ENCODE data around the gene CGB3.
"Not testable (repeated sequence)": the region's sequence is repeated elsewhere in the genome, so short reads cannot be mapped to it uniquely, and the experiment has no call there.

CGB3 gene

DNA sequence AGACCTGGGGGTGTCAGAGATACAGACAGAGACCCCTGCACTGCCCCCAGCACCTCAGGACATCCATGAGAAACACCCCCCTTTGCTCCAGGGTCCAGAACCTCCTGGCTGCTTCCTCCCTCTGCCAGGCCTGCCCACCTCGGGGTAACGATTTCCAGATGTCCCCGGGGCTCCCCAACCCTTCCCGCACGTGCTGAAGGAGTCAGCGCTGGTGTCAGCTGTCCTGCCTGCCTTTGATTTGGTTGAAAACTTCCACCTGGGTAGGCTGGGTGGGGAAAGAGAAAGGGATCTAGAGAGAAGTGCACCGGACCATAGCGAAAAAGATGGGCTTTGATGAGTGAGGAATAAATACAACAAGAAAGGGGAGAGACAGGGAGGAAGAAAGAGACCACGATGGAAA, 34.9 kb upstream of the CGB3 start:
- no peak for TF ChIP-seq EZH2 (optimal IDR thresholded peaks at IDR 0.05; ENCODE audit: low read depth, low read length)
- no peak for TF ChIP-seq EZH2phosphoT487 (IDR thresholded peaks at IDR 0.05; ENCODE audit: low read length)
- TF ChIP-seq, protein P1, sequence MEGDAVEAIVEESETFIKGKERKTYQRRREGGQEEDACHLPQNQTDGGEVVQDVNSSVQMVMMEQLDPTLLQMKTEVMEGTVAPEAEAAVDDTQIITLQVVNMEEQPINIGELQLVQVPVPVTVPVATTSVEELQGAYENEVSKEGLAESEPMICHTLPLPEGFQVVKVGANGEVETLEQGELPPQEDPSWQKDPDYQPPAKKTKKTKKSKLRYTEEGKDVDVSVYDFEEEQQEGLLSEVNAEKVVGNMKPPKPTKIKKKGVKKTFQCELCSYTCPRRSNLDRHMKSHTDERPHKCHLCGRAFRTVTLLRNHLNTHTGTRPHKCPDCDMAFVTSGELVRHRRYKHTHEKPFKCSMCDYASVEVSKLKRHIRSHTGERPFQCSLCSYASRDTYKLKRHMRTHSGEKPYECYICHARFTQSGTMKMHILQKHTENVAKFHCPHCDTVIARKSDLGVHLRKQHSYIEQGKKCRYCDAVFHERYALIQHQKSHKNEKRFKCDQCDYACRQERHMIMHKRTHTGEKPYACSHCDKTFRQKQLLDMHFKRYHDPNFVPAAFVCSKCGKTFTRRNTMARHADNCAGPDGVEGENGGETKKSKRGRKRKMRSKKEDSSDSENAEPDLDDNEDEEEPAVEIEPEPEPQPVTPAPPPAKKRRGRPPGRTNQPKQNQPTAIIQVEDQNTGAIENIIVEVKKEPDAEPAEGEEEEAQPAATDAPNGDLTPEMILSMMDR (IDR thresholded peaks at IDR 0.05; ENCODE audit: low read length): no peak
- Histone ChIP-seq H4K20me1 (ENCODE audit: insufficient read depth, low read length) (no peaks in the 10 kb centered on the region), H3K4me2 (ENCODE audit: low read depth, low read length) (no peak overlapping the region), H3K27me3 (replicated peaks; ENCODE audit: insufficient read depth, low read length) (peaks cover 81% of the 10 kb centered on the region), H3K9ac (ENCODE audit: low read length) (no peak overlapping the region), H3K27ac (ENCODE audit: low read length) (no peak overlapping the region), H3K4me3 (ENCODE audit: low read length) (no peak overlapping the region), H3K9me2 (replicated peaks; ENCODE audit: insufficient read depth, low read length) (no peaks in the 10 kb centered on the region), H3K36me3 (replicated peaks; ENCODE audit: insufficient read depth, low read length) (no peaks in the 10 kb centered on the region), H3K4me1 (ENCODE audit: low read length) (peaks cover 14% of the 10 kb centered on the region), H3F3A (ENCODE audit: insufficient read depth, low read length) (no peaks in the 10 kb centered on the region), H3K79me2 (ENCODE audit: low read length) (no peaks in the 10 kb centered on the region), H3K9me3 (replicated peaks; ENCODE audit: insufficient read depth, low read length) (no peaks in the 10 kb centered on the region), H2AFZ (ENCODE audit: low read length) (no peak overlapping the region)
- no peak for DNase-seq

DNA sequence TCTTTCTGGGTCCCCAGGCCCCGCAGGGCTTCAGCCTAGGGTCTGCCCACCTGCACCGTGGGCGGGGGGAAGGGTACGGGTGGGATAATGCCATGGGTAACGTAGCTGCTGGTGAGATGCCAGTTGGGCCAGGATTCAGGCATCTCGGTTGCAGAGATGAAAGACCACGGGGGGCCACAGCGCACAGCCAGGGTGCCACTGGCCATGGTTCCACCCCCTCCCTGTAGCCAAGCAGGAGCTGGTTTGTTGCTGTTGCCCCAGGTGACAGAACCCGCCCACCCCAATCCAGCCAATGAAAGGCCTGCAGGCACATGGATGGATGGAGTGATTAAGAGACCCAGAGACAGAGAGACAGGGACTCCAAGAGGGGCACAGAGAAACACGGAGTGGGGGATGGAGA, 34.4 kb upstream of the CGB3 start:
- Histone ChIP-seq H3K27me3 (replicated peaks; ENCODE audit: insufficient read depth, low read length) (peaks cover 78% of the 10 kb centered on the region), H3K9ac (ENCODE audit: low read length) (no peak overlapping the region), H3K36me3 (replicated peaks; ENCODE audit: insufficient read depth, low read length) (no peaks in the 10 kb centered on the region), H3K9me2 (replicated peaks; ENCODE audit: insufficient read depth, low read length) (no peaks in the 10 kb centered on the region), H3K4me1 (ENCODE audit: low read length) (peaks cover 14% of the 10 kb centered on the region), H3K79me2 (ENCODE audit: low read length) (no peaks in the 10 kb centered on the region), H3K27ac (ENCODE audit: low read length) (no peak overlapping the region), H4K20me1 (ENCODE audit: insufficient read depth, low read length) (no peaks in the 10 kb centered on the region), H3K9me3 (replicated peaks; ENCODE audit: insufficient read depth, low read length) (no peaks in the 10 kb centered on the region), H2AFZ (ENCODE audit: low read length) (no peak overlapping the region), H3F3A (ENCODE audit: insufficient read depth, low read length) (no peaks in the 10 kb centered on the region), H3K4me2 (ENCODE audit: low read depth, low read length) (no peak overlapping the region), H3K4me3 (ENCODE audit: low read length) (no peak overlapping the region)
- TF ChIP-seq EZH2phosphoT487 (IDR thresholded peaks at IDR 0.05; ENCODE audit: low read length) (no peak), EZH2 (optimal IDR thresholded peaks at IDR 0.05; ENCODE audit: low read depth, low read length) (no peak)
- TF ChIP-seq, protein P1 (IDR thresholded peaks at IDR 0.05; ENCODE audit: low read length): no peak
- no peak for DNase-seq

DNA sequence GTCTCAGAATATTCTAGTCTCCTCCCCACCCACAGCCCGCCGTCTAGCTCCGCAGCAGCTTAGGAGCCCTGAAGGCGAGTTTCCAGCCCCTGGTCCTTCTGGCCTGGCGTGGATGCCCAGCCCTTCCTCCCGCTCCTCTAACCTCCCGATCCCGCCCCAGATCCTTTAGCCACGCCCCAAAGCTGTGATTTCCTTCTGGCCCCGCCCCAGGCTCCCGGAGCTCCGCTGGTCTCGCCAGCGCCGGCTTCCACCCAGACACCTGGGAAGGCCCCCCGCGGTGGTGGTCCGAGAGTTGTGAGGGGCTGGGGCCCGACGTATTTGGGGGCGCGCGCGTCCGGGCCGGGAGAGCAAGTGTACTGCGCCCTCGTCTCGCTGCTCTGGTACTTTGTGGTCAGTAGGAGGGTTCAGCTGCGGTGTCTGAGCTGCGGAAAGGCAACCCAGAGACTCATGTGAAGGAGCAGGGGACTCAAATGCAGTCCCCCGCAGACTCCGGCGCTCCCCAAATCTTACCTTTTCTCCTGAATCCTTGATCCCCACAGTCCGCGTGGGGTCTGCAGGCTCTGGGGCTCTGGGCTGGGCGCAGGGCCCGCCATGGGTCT, 33.6 kb upstream of the CGB3 start, which contains the start of gene CGB7:
CGB7 (minus strand) TSS at position 114 of the 599 bp plus-strand sequence. CDS start 2,374 bp downstream, outside the sequence.
- no peak for DNase-seq
- Histone ChIP-seq H3K79me2 (ENCODE audit: low read length) (no peaks in the 10 kb centered on the region), H3F3A (ENCODE audit: insufficient read depth, low read length) (no peaks in the 10 kb centered on the region), H3K9ac (ENCODE audit: low read length) (no peak within 1 kb of the TSS; the same call in 1 of the 2 replicates), H2AFZ (ENCODE audit: low read length) (0 out of 2 replicates have a peak within 1 kb of the TSS, but pooled peaks have one; percentile 67), H4K20me1 (ENCODE audit: insufficient read depth, low read length) (no peaks in the 10 kb centered on the region), H3K9me2 (replicated peaks; ENCODE audit: insufficient read depth, low read length) (no peaks in the 10 kb centered on the region), H3K27me3 (replicated peaks; ENCODE audit: insufficient read depth, low read length) (peaks cover 76% of the 10 kb centered on the region), H3K4me2 (ENCODE audit: low read depth, low read length) (peak within 1 kb of the TSS; percentile 94), H3K4me3 (ENCODE audit: low read length) (peak within 1 kb of the TSS; percentile 57), H3K9me3 (replicated peaks; ENCODE audit: insufficient read depth, low read length) (no peaks in the 10 kb centered on the region), H3K36me3 (replicated peaks; ENCODE audit: insufficient read depth, low read length) (no peaks in the 10 kb centered on the region), H3K27ac (ENCODE audit: low read length) (no peak within 1 kb of the TSS), H3K4me1 (ENCODE audit: low read length) (peaks cover 14% of the 10 kb centered on the region)
- TF ChIP-seq EZH2phosphoT487 (IDR thresholded peaks at IDR 0.05; ENCODE audit: low read length) (no peak), EZH2 (optimal IDR thresholded peaks at IDR 0.05; ENCODE audit: low read depth, low read length) (no peak)
- TF ChIP-seq, protein P1 (IDR thresholded peaks at IDR 0.05; ENCODE audit: low read length): no peak

DNA sequence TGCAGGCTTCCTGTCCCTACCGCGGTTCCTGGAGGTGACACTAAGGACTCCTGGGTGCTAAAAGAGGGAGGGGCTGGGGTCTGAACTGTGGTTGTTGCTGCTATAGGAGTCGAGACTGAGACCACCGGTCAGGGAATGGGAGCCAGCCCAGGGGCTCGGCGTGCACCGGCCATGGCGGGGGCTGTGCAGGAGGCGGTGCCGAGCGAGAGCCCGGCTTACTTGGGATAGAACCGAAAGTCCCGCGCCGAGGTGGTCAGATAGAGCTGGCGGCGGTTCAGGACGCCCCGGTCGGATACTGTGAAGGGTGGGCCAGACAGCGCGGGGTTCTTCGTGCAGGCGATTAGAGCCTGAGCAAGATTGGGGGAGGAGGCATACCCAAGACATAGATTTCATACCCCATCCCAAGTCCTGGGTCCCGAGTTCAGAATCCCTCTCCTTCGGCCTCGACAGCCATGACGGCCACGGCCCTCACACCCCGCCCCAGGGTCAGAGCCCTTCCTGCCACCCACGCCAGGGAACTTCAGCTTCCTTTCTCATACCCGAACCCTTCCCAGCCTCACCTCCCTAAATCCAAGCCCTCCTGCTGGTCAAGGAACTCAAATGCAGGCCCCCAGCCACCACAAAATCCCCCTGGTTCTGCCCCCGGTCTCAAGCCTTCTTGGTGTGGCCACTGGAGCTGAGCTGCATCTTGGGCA, 32.9 kb upstream of the CGB3 start:
- Histone ChIP-seq H3K4me2 (ENCODE audit: low read depth, low read length) (peak overlapping the region; percentile 94), H3K4me1 (ENCODE audit: low read length) (peaks cover 14% of the 10 kb centered on the region), H3K4me3 (ENCODE audit: low read length) (peak overlapping the region; percentile 57), H3K27me3 (replicated peaks; ENCODE audit: insufficient read depth, low read length) (peaks cover 72% of the 10 kb centered on the region)
- not testable (repeated sequence) for H3K79me2 ChIP-seq (ENCODE audit: low read length); H3K9me3 ChIP-seq (replicated peaks; ENCODE audit: insufficient read depth, low read length); H2AFZ ChIP-seq (ENCODE audit: low read length); H3K36me3 ChIP-seq (replicated peaks; ENCODE audit: insufficient read depth, low read length); H4K20me1 ChIP-seq (ENCODE audit: insufficient read depth, low read length); H3F3A ChIP-seq (ENCODE audit: insufficient read depth, low read length); H3K9ac ChIP-seq (ENCODE audit: low read length); H3K27ac ChIP-seq (ENCODE audit: low read length); DNase-seq; H3K9me2 ChIP-seq (replicated peaks; ENCODE audit: insufficient read depth, low read length)
